GM20000 (cell line): ENCODE data around the gene PSMG4.

Experiments used
- DNase-seq: peaks from one replicate; pipeline ENCODE4 v3.0.0; 2012; ENCODE audit warnings: low spot score
- TF ChIP-seq, protein P1 (sequence below): IDR thresholded peaks from 2 replicates; pipeline ENCODE4 v1.5.1; 2012; ENCODE audit warnings: mild to moderate bottlenecking, control low read depth; ENCODE audit errors: extremely low read depth, missing control alignments

PSMG4 gene

GRCh38 chr6:3217286-3217685 lies 41.5 kb upstream of the PSMG4 start:
- no peak for DNase-seq
- TF ChIP-seq, protein P1, sequence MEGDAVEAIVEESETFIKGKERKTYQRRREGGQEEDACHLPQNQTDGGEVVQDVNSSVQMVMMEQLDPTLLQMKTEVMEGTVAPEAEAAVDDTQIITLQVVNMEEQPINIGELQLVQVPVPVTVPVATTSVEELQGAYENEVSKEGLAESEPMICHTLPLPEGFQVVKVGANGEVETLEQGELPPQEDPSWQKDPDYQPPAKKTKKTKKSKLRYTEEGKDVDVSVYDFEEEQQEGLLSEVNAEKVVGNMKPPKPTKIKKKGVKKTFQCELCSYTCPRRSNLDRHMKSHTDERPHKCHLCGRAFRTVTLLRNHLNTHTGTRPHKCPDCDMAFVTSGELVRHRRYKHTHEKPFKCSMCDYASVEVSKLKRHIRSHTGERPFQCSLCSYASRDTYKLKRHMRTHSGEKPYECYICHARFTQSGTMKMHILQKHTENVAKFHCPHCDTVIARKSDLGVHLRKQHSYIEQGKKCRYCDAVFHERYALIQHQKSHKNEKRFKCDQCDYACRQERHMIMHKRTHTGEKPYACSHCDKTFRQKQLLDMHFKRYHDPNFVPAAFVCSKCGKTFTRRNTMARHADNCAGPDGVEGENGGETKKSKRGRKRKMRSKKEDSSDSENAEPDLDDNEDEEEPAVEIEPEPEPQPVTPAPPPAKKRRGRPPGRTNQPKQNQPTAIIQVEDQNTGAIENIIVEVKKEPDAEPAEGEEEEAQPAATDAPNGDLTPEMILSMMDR: no peak

DNA sequence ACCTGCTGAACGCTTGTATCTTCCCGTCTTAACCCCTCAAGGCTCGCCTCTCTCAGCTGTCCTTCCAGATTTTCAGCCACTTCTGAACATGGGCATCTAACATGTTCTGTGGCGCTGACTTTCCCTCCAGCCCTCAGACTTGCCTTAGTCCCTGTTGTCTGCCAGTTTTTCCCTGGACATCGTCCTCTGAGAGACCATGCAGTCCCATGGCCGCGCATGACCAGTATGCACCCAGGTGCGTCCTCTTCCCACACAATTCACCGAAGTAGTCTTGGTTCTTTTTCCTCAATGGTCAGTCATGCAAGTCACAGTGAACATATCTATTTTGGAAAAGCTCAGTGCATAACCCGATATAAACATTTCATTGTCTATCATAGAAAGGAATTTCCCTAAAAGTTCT lies 40.5 kb upstream of the PSMG4 start:
- TF ChIP-seq, protein P1: no peak
- no peak for DNase-seq

- TF ChIP-seq, protein P1: no peak
- no peak for DNase-seq
These were observed 38.4 kb upstream of the PSMG4 start for GRCh38 chr6:3220366-3220765.

DNA sequence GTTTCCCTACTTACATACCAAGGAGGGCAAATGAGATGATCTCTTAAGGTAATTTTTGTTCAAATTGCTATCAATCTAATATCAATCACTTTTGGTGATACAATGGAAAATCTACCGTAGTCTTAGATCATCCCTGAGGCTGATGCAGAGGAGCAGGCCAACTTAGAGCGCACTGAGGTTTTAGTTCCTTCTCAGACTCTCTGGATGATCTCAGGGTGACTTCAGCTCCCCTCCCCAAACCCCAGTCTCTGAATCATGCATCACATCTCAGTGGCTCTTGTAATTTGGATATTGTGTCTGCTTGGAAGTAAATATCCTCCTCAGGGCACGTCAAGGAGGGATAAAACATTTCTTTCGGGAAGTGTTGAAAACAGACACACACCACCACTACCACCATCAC lies 37.2 kb upstream of the PSMG4 start:
- no peak for DNase-seq
- TF ChIP-seq, protein P1: no peak

GRCh38 chr6:3222506-3223038 lies 36.2 kb upstream of the PSMG4 start:
- TF ChIP-seq, protein P1: no peak
- no peak for DNase-seq

GRCh38 chr6:3226042-3226441 lies 32.7 kb upstream of the PSMG4 start:
- DNase-seq: no peak
- TF ChIP-seq, protein P1: no peak

- TF ChIP-seq, protein P1: no peak
- peak; percentile 66 for DNase-seq
These were observed 32.0 kb upstream of the PSMG4 start for GRCh38 chr6:3226481-3227362.
